Keratinocyte (primary cell): ENCODE results near the gene SLC25A21. TPM values are rescaled to one million over a fixed set of nuclear protein-coding genes. Genes with fewer than 3 reads are reported as not detected.

Source experiments
- DNase-seq: peaks from one replicate; pipeline ENCODE4 v3.0.0-alpha.2; 2011; ENCODE audit warnings: low read depth, missing footprints, low spot score
- FAIRE-seq: peaks from 2 replicates; lab custom pipeline; 2011; peaks lifted over from hg19 to GRCh38; lab: Jason Lieb, UNC
- H2AFZ ChIP-seq: 2 replicates; pipeline ENCODE4 v1.6.0; 2012; ENCODE audit warnings: low read length, control low read depth, inconsistent platforms; ENCODE audit not compliant: control insufficient read depth
- H3K27ac ChIP-seq: 2 replicates; pipeline ENCODE4 v1.5.1; 2011; ENCODE audit warnings: low read length; ENCODE audit not compliant: control insufficient read depth, insufficient read depth
- H3K27me3 ChIP-seq: 3 replicates; pipeline ENCODE4 v1.6.0; 2011; ENCODE audit warnings: low read length; ENCODE audit not compliant: control insufficient read depth, insufficient read depth; ENCODE audit errors: extremely low read depth
- H3K36me3 ChIP-seq, 2 experiments: 2 replicates in 1 of 2; 3 replicates in 1 of 2; pipeline ENCODE4 v1.5.1; 2011; ENCODE audit warnings: low read length in 2 of 2, mild to moderate bottlenecking in 1 of 2; ENCODE audit not compliant: control insufficient read depth in 2 of 2, insufficient read depth in 2 of 2; ENCODE audit errors: extremely low read depth in 1 of 2
- H3K4me1 ChIP-seq: 3 replicates; pipeline ENCODE4 v1.5.1; 2011; ENCODE audit warnings: low read length; ENCODE audit not compliant: control insufficient read depth, insufficient read depth; ENCODE audit errors: extremely low read depth
- H3K4me2 ChIP-seq: 3 replicates; pipeline ENCODE4 v1.6.0; 2011; ENCODE audit warnings: low read depth, low read length; ENCODE audit not compliant: control insufficient read depth, insufficient read depth; ENCODE audit errors: extremely low read depth
- H3K4me3 ChIP-seq, 3 experiments: fragments of 200-600 bp in 1 of 3; sonication (generic) in 1 of 3; 2 replicates in 2 of 3; 3 replicates in 1 of 3; pipeline ENCODE4 v1.5.1; 2011 to 2016; ENCODE audit warnings: low read length in 3 of 3, mild to moderate bottlenecking in 3 of 3, control low read depth in 2 of 3, inconsistent platforms in 1 of 3, low read depth in 1 of 3, mixed read lengths in 1 of 3, mixed run types in 1 of 3, moderate library complexity in 1 of 3; ENCODE audit not compliant: control insufficient read depth in 2 of 3, insufficient read depth in 2 of 3; ENCODE audit errors: extremely low read depth in 1 of 3
- H3K79me2 ChIP-seq: 2 replicates; pipeline ENCODE4 v1.6.0; 2012; ENCODE audit warnings: low read length; ENCODE audit not compliant: control insufficient read depth, insufficient read depth
- H3K9ac ChIP-seq: 3 replicates; pipeline ENCODE4 v1.6.0; 2011; ENCODE audit warnings: low read length; ENCODE audit not compliant: control insufficient read depth, insufficient read depth; ENCODE audit errors: extremely low read depth
- H3K9me1 ChIP-seq: 3 replicates; pipeline ENCODE4 v1.6.0; 2011; ENCODE audit warnings: low read length; ENCODE audit not compliant: control insufficient read depth, insufficient read depth; ENCODE audit errors: extremely low read depth
- H3K9me3 ChIP-seq: 2 replicates; pipeline ENCODE4 v1.5.1; 2012; ENCODE audit warnings: low read depth, low read length; ENCODE audit not compliant: control insufficient read depth
- H4K20me1 ChIP-seq: 3 replicates; pipeline ENCODE4 v1.6.0; 2011; ENCODE audit warnings: low read length; ENCODE audit not compliant: control insufficient read depth, insufficient read depth; ENCODE audit errors: extremely low read depth
- EZH2 ChIP-seq: IDR thresholded peaks from one replicate; pipeline ENCODE4 v1.6.1; 2012; ENCODE audit warnings: inconsistent platforms, mild to moderate bottlenecking, low read length, moderate library complexity
- dilution Hi-C: fragments of 300-500 bp; cut with MboI; formaldehyde crosslinking; loops from one replicate; pipeline ENCODE4 v1.7.0; 2020; ENCODE audit warnings: low sequenced_read_pairs; ENCODE audit not compliant: extremely low pct_ligation_motif_present
- polyA plus RNA-seq, 5 experiments: library from polyadenylated mRNA; depleted of rRNA in 3 of 5; stranded (reverse) in 3 of 5; stranded (forward) in 1 of 5; unstranded in 1 of 5; fragments of >200 nt; gene quantifications; 1 replicate in 1 of 5; 2 replicates in 3 of 5; 3 replicates in 1 of 5; pipeline versions ENCODE4 v1.2.1 to v1.2.3, GENCODE V29; 2011 to 2012; ENCODE audit warnings: missing spikeins in 2 of 5, low read depth in 1 of 5, low replicate concordance in 1 of 5
- TF ChIP-seq, protein P1 (sequence below), 3 experiments: IDR thresholded peaks in 1 of 3; conservative IDR thresholded peaks in 1 of 3; optimal IDR thresholded peaks in 1 of 3; 2 replicates in 2 of 3; 3 replicates in 1 of 3; pipeline versions ENCODE3 to v1.5.1; 2011; ENCODE audit warnings: low read length in 3 of 3, mild to moderate bottlenecking in 3 of 3, moderate library complexity in 2 of 3, control low read depth in 1 of 3, inconsistent platforms in 1 of 3; ENCODE audit not compliant: insufficient read depth in 2 of 3; ENCODE audit errors: extremely low read depth in 1 of 3

The SLC25A21 gene
- polyA plus RNA-seq, 1 donor (not counting 4 experiments of a cell fraction or from before 2014, with no cell fraction given), result 0.66 TPM

DNA sequence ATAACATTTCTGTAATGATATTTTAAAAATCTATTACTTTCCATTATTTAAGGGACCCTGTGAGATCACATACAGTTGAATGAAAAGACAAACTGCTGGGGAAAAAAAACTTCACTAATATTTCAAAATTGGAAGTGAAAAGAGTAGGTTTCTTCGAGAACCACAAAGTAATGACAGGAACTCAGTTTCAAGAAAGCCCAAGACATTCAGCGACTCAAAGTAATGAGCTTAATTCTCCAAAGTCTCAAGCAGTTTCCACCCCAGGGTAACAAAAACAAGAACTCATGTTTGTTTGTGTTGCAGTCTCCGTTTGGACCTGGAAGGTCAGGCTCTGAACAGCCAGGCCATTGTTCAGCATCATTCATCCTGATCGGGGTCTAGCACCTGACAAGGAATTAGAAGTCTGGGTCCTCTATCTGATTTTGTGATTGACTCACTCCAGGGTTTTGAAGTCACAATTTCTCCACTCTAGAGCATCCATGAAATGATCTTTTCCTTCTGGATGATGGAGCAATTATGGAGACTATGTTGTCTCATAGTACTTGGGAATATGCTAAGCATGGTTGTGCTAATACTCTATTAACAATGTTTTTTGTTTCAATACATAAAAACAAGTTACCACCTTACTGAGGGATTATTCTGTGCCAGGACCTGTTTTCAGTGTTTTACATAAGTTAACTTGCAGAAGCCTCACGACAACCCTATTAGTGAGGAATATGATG is 126.9 kb downstream of the SLC25A21 start:
- H3K4me3 ChIP-seq, result no peak overlapping the region
- no peaks in the 10 kb centered on the region for H3K9me3 ChIP-seq
- no peaks in the 10 kb centered on the region for H3K79me2 ChIP-seq
- H3K9me1 ChIP-seq, result no peaks in the 10 kb centered on the region
- FAIRE-seq, result no peak
- no peaks in the 10 kb centered on the region for H3K27me3 ChIP-seq
- H3K4me2 ChIP-seq, result no peak overlapping the region
- no peak for DNase-seq
- TF ChIP-seq, protein P1, sequence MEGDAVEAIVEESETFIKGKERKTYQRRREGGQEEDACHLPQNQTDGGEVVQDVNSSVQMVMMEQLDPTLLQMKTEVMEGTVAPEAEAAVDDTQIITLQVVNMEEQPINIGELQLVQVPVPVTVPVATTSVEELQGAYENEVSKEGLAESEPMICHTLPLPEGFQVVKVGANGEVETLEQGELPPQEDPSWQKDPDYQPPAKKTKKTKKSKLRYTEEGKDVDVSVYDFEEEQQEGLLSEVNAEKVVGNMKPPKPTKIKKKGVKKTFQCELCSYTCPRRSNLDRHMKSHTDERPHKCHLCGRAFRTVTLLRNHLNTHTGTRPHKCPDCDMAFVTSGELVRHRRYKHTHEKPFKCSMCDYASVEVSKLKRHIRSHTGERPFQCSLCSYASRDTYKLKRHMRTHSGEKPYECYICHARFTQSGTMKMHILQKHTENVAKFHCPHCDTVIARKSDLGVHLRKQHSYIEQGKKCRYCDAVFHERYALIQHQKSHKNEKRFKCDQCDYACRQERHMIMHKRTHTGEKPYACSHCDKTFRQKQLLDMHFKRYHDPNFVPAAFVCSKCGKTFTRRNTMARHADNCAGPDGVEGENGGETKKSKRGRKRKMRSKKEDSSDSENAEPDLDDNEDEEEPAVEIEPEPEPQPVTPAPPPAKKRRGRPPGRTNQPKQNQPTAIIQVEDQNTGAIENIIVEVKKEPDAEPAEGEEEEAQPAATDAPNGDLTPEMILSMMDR (optimal IDR thresholded peaks at IDR 0.05 in 1 of 3, IDR thresholded peaks at IDR 0.05 in 1 of 3, conservative IDR thresholded peaks at IDR 0.05 in 1 of 3; ENCODE audit: extremely low read depth in 1 of 3, insufficient read depth in 2 of 3, low read length in 3 of 3), result no peak
- TF ChIP-seq EZH2, result no peak
- H4K20me1 ChIP-seq, result no peaks in the 10 kb centered on the region
- peaks cover 26% of the 10 kb centered on the region for H3K4me1 ChIP-seq
- H3K27ac ChIP-seq, result no peak overlapping the region
- dilution Hi-C loops, result no loop called here
- H2AFZ ChIP-seq, result no peak overlapping the region
- H3K9ac ChIP-seq, result no peak overlapping the region
- H3K36me3 ChIP-seq, result no peaks in the 10 kb centered on the region

DNA sequence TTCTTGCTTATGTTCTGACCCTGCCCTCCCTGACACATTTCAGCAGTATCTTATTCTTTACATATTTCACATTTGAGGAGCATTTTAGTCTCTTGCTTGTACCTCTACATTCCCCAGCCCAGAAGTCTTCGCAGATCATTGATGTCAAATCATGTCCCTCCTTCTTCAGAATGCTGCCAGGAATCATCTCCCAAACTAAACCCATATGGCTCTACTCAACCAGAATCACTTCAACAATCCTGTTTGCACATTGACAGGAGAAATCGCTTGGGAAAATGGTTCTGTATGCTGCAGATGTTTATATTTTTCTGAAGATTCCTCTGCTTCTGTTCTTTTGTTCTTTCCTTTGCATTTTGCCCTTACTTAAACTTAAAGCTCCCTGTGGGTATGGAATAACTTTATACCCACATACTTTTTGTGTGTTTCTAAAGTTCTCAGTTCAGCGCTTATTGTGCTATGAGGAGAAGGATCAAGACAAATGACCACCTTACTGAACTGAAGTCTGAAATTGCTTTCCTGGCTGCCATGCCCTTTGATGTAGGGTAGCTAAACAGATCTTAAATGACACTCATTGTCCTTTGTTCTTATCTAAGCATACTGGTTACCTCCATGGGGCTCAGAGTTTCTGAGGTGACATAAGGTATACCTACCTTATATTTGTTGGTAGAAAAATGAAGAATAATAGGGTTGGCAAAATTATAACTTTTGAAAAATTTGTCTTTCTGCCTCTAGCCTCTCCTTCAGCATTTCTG is 134.6 kb downstream of the SLC25A21 start:
- TF ChIP-seq EZH2, result no peak
- TF ChIP-seq, protein P1 (optimal IDR thresholded peaks at IDR 0.05 in 1 of 3, IDR thresholded peaks at IDR 0.05 in 1 of 3, conservative IDR thresholded peaks at IDR 0.05 in 1 of 3; ENCODE audit: extremely low read depth in 1 of 3, insufficient read depth in 2 of 3, low read length in 3 of 3), result no peak
- no peaks in the 10 kb centered on the region for H3K27me3 ChIP-seq
- no peak overlapping the region for H3K27ac ChIP-seq
- no peak overlapping the region for H3K9ac ChIP-seq
- no peak overlapping the region for H3K4me2 ChIP-seq
- H3K9me1 ChIP-seq, result no peaks in the 10 kb centered on the region
- no peaks in the 10 kb centered on the region for H4K20me1 ChIP-seq
- DNase-seq, result no peak
- H3K79me2 ChIP-seq, result no peaks in the 10 kb centered on the region
- H3K4me3 ChIP-seq, result no peak overlapping the region
- H3K36me3 ChIP-seq, result no peaks in the 10 kb centered on the region
- H3K4me1 ChIP-seq, result peaks cover 5% of the 10 kb centered on the region
- no peak overlapping the region for H2AFZ ChIP-seq
- dilution Hi-C loops, result no loop called here
- H3K9me3 ChIP-seq, result no peaks in the 10 kb centered on the region
- no peak for FAIRE-seq
